OCI-LY7 (cell line): Measurements from ENCODE around the gene TAB3. TPM values are rescaled to one million over a fixed set of nuclear protein-coding genes. Genes with fewer than 3 reads are reported as not detected.

Experiments used
- BruUV-seq: library from RNA; stranded (reverse); fragments of 400-500 nt; replicated peaks from 2 replicates; lab custom pipeline; 2021; lab: Mats Ljungman, UMichigan
- CTCF ChIA-PET: fragments of 300-600 bp; sonication (Branson Sonifier 250); formaldehyde crosslinking; loops from one replicate; lab custom pipeline; 2022; ENCODE audit warnings: antibody characterized with exemption; ENCODE audit not compliant: unreplicated experiment; lab: Charles Lee
- POLR2A ChIA-PET: fragments of 300-600 bp; sonication (Branson Sonifier 250); formaldehyde crosslinking; loops from one replicate; lab custom pipeline; 2022; ENCODE audit warnings: antibody characterized with exemption; lab: Charles Lee
- DNase-seq: peaks from one replicate; pipeline ENCODE4 v3.0.0-alpha.2; 2015; ENCODE audit warnings: low spot score
- H2AFZ ChIP-seq: fragments of 200-600 bp; sonication (generic), shearing (Covaris generic); 2 replicates; pipeline ENCODE4 v1.6.1; 2014; ENCODE audit warnings: mild to moderate bottlenecking, antibody characterized with exemption, low read length, moderate library complexity
- H3K27ac ChIP-seq: fragments of 200-600 bp; sonication (generic); 2 replicates; pipeline ENCODE4 v1.5.1; 2014; ENCODE audit warnings: mixed run types, low read depth, mild to moderate bottlenecking, moderate library complexity, low read length, inconsistent platforms; ENCODE audit not compliant: poor library complexity, severe bottlenecking
- H3K36me3 ChIP-seq: fragments of 200-600 bp; sonication (generic); 2 replicates; pipeline ENCODE4 v1.6.1; 2014; ENCODE audit warnings: mild to moderate bottlenecking, antibody characterized with exemption, low read length, moderate library complexity, mixed read lengths; ENCODE audit not compliant: insufficient read depth
- H3K4me1 ChIP-seq: fragments of 200-600 bp; sonication (generic); 2 replicates; pipeline ENCODE4 v1.5.1; 2014; ENCODE audit warnings: mild to moderate bottlenecking, low read length; ENCODE audit not compliant: insufficient read depth, poor library complexity, severe bottlenecking
- H3K4me2 ChIP-seq: fragments of 200-600 bp; sonication (generic); 2 replicates; pipeline ENCODE4 v1.6.1; 2014; ENCODE audit warnings: mild to moderate bottlenecking, low read length
- H3K4me3 ChIP-seq: fragments of 200-600 bp; sonication (generic); 2 replicates; pipeline ENCODE4 v1.5.1; 2014; ENCODE audit warnings: mild to moderate bottlenecking, low read depth, low read length; ENCODE audit not compliant: poor library complexity, severe bottlenecking
- H3K79me2 ChIP-seq: fragments of 200-600 bp; sonication (generic); 2 replicates; pipeline ENCODE4 v1.6.1; 2016; ENCODE audit warnings: low read depth, mild to moderate bottlenecking, low read length, moderate library complexity, mixed read lengths; ENCODE audit not compliant: insufficient read depth
- H3K9me2 ChIP-seq: fragments of 200-600 bp; sonication (generic); 2 replicates; pipeline ENCODE4 v1.6.1; 2016; ENCODE audit warnings: mild to moderate bottlenecking, low read length, mixed read lengths; ENCODE audit not compliant: insufficient read depth
- H3K9me3 ChIP-seq: fragments of 200-600 bp; sonication (generic); 2 replicates; pipeline ENCODE4 v1.6.1; 2014; ENCODE audit warnings: mild to moderate bottlenecking, mixed run types, low read length, mixed read lengths
- H4K20me1 ChIP-seq: fragments of 200-600 bp; sonication (generic); 2 replicates; pipeline ENCODE4 v1.6.1; 2014; ENCODE audit warnings: mild to moderate bottlenecking, antibody characterized with exemption, low read length, moderate library complexity, mixed read lengths; ENCODE audit not compliant: insufficient read depth
- EZH2phosphoT487 ChIP-seq: fragments of 200-600 bp; sonication (generic); IDR thresholded peaks from 2 replicates; pipeline ENCODE4 v1.6.1; 2018; ENCODE audit warnings: low read depth, borderline replicate concordance, mild to moderate bottlenecking, mixed run types, antibody characterized with exemption, low read length, moderate library complexity, mixed read lengths
- intact Hi-C: fragments of 100-400 bp; cut with micrococcal nuclease; formaldehyde crosslinking; loops from one replicate; pipeline ENCODE4 v1.10.0; 2022; ENCODE audit not compliant: unreplicated experiment
- total RNA-seq, 2 experiments: library from RNA; depleted of rRNA in 1 of 2; stranded (reverse); fragments of >200 nt in 1 of 2; shearing (Covaris generic) in 1 of 2; gene quantifications; 2 replicates each; pipeline ENCODE4 v1.2.3, GENCODE V29; 2014 to 2022
- TF ChIP-seq, protein P1 (sequence below): fragments of 200-600 bp; sonication (generic); conservative IDR thresholded peaks from 2 replicates; pipeline ENCODE4 v1.5.1; 2014; ENCODE audit warnings: mild to moderate bottlenecking, antibody characterized with exemption, low read length, moderate library complexity, mixed read lengths

The TAB3 gene
- total RNA-seq, 2 experiments from 2014 or later: 13.8 to 14.6 TPM

DNA sequence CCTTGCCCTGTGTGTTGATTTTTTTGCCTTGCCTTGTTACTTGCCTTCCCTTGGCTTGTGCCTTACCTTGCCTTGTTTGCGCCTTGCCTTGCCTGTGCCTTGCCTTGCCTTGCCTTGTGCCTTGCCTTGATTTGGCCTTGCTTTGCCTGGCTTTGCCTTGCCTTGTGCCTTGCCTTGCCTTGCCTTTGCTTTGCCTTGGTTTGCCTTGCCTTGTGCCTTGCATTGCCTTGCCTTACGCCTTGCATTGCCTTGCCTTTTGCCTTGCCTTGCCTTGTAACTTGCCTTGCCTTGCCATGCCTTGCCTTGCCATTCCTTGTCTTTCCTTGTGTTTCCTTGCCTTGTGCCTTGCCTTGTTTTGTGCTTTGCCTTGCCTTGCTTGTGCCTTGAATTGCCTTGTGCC lies 94.6 kb downstream of the TAB3 start:
- no peak overlapping the region for H2AFZ ChIP-seq
- CTCF ChIA-PET: no interaction called here
- no peaks in the 10 kb centered on the region for H3K79me2 ChIP-seq
- no peaks in the 10 kb centered on the region for H3K9me2 ChIP-seq
- no peak for DNase-seq
- no peaks in the 10 kb centered on the region for H3K36me3 ChIP-seq
- H3K9me3 ChIP-seq: no peaks in the 10 kb centered on the region
- no TSS peak for BruUV-seq
- H3K4me2 ChIP-seq: no peak overlapping the region
- no peaks in the 10 kb centered on the region for H3K4me1 ChIP-seq
- H3K27ac ChIP-seq: no peak overlapping the region
- intact Hi-C loops: no loop called here
- no peak for TF ChIP-seq EZH2phosphoT487
- TF ChIP-seq, protein P1, sequence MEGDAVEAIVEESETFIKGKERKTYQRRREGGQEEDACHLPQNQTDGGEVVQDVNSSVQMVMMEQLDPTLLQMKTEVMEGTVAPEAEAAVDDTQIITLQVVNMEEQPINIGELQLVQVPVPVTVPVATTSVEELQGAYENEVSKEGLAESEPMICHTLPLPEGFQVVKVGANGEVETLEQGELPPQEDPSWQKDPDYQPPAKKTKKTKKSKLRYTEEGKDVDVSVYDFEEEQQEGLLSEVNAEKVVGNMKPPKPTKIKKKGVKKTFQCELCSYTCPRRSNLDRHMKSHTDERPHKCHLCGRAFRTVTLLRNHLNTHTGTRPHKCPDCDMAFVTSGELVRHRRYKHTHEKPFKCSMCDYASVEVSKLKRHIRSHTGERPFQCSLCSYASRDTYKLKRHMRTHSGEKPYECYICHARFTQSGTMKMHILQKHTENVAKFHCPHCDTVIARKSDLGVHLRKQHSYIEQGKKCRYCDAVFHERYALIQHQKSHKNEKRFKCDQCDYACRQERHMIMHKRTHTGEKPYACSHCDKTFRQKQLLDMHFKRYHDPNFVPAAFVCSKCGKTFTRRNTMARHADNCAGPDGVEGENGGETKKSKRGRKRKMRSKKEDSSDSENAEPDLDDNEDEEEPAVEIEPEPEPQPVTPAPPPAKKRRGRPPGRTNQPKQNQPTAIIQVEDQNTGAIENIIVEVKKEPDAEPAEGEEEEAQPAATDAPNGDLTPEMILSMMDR: no peak
- H4K20me1 ChIP-seq: no peaks in the 10 kb centered on the region
- POLR2A ChIA-PET: no interaction called here
- no peak overlapping the region for H3K4me3 ChIP-seq

DNA sequence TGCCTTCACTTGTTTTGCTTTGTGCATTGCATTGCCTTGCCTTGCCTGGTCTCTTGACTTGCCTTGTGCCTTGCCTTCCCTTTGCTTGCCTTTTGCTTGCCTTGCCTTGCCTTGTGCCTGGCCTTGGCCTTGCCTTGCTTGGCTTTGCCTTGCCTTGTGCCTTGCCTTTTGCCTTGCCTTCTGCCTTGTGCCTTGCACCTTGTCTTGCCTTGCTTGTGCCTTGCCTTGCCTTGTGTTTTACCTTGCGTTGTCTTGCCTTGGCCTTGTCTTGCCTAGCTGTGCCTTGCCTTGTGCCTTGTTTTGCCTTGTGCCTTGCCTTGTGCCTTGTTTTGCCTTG lies 95.3 kb downstream of the TAB3 start:
- Histone ChIP-seq H3K4me3 (no peak overlapping the region), H3K4me1 (no peaks in the 10 kb centered on the region), H3K36me3 (no peaks in the 10 kb centered on the region), H3K9me3 (no peaks in the 10 kb centered on the region), H3K27ac (no peak overlapping the region), H3K4me2 (no peak overlapping the region), H3K9me2 (no peaks in the 10 kb centered on the region), H3K79me2 (no peaks in the 10 kb centered on the region), H4K20me1 (no peaks in the 10 kb centered on the region), H2AFZ (no peak overlapping the region)
- TF ChIP-seq EZH2phosphoT487: no peak
- TF ChIP-seq, protein P1: no peak
- CTCF ChIA-PET: no interaction called here
- no peak for DNase-seq
- no TSS peak for BruUV-seq
- POLR2A ChIA-PET: no interaction called here
- intact Hi-C loops: no loop called here

- H3K27ac ChIP-seq: no peak overlapping the region
- H3K9me3 ChIP-seq: no peaks in the 10 kb centered on the region
- intact Hi-C loops: no loop called here
- H3K4me3 ChIP-seq: no peak overlapping the region
- BruUV-seq: no TSS peak
- no peaks in the 10 kb centered on the region for H3K36me3 ChIP-seq
- no peaks in the 10 kb centered on the region for H3K79me2 ChIP-seq
- CTCF ChIA-PET: no interaction called here
- no peaks in the 10 kb centered on the region for H4K20me1 ChIP-seq
- no peak overlapping the region for H3K4me2 ChIP-seq
- no peaks in the 10 kb centered on the region for H3K9me2 ChIP-seq
- H2AFZ ChIP-seq: no peak overlapping the region
- TF ChIP-seq EZH2phosphoT487: no peak
- TF ChIP-seq, protein P1: no peak
- POLR2A ChIA-PET: no interaction called here
- H3K4me1 ChIP-seq: no peaks in the 10 kb centered on the region
- no peak for DNase-seq
These were observed 95.8 kb downstream of the TAB3 start for GRCh38 chrX:30793075-30793766.
